ENCODE results near the gene SLC38A5.

The SLC38A5 gene

DNA sequence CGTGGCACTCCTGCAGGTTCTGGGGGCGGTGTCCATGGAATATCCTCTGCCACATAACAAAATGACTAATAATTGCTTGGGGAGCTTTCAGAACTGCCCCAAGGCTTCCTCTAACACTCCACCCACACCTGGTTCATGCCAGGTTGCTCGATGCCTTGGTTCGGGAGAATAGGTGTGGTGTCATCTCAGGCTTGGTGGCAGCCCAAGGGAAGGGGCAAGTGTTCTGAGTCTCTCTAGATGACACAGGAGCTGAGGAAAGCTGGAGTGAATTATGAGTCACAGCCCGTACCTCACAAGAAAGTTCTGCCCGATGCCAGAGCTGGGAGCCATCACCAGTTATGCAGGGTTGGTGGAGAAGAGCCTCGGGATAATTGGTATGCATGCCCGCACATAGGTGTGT lies 20.6 kb upstream of the SLC38A5 start:
- DNase-seq, result no peak

DNA sequence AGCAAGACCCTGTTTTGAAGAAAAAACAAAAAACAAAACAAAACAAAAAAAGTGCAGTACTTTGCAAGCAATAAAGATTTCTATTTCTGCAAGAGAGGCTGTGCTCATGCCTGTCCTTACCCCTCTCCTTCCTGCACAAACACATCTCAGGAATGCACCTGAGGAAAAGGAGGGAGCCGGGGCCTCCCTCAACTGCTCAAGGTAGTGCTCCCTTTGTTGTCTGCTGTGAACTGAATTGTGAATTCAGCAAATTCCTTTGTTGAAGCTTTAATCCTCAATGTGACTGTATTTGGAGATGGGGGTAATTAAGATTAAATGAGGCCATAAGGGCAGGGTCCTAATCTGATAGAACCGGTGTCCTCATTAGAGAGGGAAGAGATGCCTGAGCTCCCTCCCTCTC lies 19.8 kb upstream of the SLC38A5 start:
- no peak for DNase-seq

DNA sequence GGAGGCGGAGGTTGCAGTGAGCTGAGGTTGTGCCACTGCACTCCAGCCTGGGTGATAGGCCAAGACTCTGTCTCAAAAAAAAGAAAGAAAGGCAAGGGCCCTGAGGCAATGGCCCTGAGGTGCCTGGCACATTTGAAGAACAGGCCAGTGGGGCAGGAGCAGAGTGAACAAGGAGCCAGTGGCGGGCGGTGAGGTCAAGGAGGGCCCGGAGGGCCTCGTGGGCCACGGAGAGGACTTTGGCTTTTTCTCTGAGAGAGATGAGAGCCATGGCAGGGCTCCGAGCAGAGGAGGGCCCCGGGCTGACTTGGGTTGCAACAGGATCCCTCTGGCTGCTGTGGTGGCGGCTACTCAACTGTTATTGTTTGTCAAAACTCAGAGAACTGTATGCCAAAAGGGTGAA lies 19.2 kb upstream of the SLC38A5 start:
- no peak for DNase-seq

DNA sequence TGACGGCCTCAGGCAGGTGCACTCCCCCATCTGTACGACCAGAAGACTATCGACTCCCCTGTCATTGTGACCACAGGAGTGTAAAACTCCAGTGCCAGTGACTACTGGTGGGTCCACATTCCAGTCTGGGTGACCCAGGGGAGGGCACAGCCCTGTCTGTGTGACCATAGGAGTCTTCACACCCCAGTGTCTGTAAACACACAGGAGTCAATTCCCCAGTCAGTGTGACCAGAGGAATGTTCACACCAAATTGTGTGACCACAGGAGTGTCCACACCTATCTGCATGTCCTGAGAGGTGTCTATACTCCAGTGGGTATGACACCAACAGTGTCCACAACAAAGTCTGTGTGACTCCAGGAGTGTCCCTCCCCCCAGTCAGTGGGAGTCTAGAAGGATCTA lies 18.0 kb upstream of the SLC38A5 start:
- DNase-seq, result no peak

DNA sequence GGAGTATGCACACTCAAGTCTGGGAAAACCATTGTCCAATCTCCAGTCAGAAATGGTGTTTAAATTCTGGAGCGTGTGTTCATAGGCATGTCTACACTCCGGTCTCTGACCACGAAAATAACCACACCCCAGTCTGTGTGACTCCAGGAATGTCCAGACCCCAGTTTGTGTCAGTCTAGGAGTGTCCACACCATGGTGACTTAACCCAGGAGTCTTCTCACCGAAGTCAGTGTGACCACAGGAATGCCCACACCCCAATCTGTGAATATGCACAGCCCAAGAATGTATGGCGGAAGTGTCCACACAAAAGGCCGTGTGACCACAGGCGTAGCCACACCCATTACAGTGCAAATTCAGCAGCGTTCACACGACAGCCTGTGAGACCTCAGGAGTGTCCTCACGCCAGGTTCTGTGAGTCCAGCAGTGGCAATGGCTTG lies 17.3 kb upstream of the SLC38A5 start:
- DNase-seq, result peak; percentile 49

DNA sequence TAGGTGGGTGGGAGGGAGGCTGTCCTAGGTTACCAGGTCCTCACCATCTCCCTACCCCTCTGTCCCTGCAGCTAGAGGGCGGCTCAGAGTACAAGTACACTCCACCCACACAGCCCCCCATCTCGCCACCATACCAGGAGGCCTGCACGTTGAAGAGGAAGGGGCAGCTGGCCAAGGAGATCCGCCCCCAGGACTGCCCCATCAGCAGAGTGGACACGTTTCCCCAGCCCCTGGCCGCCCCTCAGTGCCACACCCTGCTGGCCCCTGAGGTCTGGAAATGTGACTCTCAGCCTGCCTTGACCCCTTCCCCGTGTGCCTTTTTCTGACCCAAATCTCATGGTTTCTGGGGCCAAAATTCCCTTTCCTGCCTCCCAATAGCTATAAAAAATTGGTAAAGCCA lies 12.5 kb upstream of the SLC38A5 start:
- DNase-seq, result no peak

DNA sequence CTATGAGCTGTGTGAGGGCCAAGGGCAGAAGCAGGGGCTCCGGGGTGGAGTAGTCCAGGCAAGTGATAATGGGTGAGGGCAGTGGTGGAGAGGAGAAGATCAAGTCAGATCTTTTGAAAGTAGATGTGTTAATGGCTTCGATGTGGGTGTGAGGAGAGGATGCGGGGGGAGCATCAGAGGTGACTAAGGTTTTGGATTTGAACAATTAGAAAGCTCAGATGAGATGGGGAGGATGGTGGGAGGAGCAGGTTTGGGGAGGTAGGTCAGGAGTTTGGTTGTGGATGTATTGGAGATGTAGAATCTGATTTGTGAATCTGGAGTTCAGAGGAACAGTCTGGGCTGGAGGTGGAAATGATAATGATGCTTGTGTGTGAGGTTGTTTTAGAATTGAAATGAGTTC lies 10.5 kb upstream of the SLC38A5 start:
- DNase-seq, result no peak

DNA sequence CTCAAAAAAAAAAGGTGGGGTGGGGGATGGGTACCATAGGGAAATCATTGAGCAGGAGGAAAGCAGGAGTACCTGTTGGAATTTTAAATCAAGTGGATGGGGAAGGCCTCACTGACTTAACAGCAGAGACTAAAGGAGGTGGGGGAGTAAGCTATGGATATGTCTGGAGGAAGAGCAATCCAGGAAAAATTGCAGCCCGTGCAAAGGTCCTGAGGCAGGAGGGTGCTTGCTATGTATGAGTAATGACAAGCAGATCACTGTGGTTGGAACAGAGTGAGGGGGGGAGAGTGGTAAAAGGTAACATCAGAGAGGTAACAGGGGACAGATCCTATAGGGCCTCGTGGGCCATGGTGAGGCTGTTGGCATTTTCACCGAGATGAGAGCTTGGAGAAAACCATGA lies 10.1 kb upstream of the SLC38A5 start:
- no peak for DNase-seq

DNA sequence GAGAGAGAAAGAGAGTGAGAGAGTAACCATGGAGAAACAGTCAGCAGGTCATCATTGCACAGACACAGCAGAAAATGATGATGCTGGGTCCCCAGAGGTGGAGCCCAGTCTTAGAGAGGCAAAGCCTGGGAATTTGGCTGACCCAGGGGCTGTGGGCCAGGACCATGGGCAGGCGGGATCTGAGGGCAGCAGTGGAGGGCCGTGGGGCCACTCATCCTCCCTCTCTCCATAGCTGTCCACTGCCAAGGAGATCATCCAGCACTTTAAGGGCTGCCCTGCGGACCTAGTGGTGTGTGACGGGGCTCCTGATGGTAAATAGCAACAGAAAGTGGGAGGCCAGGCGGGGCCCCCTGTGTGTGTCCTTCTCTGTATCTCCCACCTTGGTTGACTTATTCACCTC lies 8.7 kb upstream of the SLC38A5 start:
- no peak for DNase-seq

DNA sequence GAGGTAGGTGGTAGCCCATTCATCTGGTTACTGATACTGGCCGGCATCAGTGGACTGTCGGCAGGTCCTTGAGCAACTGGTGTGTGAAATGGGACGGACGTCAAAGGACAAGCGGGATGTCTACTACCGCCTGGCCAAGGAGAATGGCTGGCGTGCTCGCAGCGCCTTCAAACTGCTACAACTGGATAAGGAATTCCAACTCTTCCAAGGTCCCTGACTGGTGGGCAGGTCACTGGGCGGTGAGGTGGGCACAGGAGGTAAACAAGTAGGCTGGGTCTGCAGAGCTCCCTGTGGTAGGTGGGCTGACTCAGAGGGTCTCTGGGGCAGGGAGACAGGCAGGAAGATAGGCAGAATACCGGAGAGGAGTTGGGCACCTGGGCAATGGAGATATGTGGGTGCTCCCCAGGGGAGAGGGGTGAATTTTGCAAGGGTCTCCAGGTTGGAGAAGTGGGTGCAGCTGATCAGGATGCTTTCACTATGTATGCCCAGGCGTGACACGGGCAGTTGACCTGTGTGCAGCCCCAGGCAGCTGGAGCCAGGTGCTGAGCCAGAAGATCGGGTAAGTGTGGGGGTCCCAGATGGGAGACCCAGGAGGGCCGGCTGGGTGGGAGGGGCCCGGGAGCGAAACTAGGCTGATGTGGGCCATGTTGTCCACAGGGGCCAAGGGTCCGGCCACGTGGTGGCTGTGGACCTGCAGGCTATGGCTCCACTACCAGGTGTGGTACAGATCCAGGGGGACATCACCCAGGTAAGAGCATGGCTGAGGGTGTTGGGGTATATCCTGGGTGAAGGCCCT lies 8.1 kb upstream of the SLC38A5 start:
- DNase-seq, result no peak

DNA sequence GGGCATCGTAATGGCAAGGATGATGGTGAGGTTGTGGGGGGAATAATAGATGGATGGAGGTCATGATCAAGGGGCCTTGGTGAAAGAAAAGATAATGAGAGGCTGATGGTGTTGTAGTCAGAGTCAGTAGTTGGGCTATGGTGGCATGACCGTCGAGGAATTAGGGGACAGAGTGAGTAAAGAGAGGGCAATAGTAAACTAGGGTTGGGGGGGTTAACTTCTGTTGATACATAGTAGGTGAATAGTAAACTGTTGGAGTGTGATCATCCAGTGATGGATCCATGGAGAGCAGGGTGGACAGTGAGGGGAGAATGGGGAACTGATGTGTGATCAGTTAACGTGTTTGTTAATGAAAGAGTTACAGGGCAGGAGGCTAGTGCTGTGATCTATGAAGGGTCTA lies 6.9 kb upstream of the SLC38A5 start:
- no peak for DNase-seq

DNA sequence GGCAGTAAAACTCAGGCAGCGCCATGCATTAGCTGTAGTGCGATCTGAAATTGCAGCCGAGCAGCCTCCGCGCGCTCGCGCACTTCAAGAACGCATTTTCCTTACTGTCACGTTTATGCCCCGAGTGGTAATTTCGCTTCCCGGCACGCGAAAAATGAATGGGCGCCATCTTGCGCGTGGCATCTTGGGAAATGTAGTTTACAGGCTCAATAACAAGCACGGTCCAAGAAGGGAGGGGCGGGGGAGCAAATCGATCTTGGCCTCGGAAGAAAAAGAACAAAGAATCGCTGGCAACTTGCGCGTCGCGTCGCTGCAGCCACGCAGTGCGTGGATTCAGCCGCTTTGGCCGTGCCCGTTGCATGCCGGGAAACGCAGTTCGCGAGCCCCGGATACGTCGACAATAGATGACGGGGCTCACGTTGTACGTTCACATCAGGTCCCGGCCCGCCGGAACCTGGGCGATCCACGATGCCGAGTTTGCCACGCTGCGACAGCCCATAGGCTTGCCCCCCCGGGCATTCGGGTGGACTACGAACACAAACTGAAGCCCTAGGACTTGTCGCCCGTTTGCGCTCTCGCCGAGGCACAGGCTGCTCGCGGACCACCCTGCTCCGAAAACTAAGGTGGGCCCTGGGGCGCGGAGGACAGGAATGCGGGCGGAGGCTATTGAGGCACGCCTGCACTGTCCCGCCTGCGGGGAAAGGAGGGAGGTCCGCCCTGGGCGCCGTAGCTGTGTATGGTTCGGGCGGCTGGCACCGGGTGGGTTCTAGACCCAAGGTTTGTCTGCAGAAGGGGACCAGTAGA lies 5.9 kb upstream of the SLC38A5 start, which contains the start of gene FTSJ1:
TSS of gene FTSJ1 (plus strand) at position 426 of the 804 bp plus-strand sequence. CDS start 1,849 bp downstream, outside the sequence.
- DNase-seq, result peak; percentile 94

DNA sequence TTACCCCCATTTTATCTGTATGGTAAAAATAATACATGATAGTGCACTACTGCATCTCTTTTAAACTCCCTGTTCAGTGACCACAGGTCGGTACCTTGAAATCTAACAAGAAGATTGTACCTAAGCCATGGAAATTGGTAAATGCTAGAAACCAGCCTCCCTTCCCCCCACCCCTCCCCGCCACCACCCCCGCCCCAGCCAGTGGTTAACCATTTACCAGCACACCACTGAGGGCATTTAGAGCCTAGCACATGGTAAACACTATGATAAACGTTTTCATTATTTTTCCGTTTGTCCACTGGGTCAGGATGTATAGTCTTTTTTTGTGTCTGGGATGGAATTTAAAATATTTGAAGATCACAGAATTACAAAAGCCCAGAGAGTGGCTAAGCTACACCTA lies 5.2 kb upstream of the SLC38A5 start:
- peak; percentile 43 for DNase-seq

DNA sequence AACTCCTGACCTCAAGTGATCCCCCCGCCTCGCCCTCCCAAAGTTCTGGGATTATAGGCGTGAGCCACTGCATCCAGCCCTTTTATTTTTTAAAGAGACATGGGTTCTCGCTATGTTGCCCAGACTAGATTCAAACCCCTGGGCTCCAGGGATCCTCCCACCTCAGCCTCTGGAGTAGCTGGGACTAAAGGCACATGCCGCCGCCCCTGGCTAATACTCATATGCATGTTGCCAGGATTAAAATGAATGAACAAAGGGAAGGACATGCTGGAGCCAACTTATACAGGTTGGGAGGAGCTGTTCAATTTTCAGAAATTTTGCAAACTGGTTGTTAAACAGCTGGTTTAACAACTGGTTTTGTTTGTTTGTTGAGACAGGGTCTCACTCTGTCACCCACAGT lies 4.5 kb upstream of the SLC38A5 start:
- DNase-seq, result no peak

DNA sequence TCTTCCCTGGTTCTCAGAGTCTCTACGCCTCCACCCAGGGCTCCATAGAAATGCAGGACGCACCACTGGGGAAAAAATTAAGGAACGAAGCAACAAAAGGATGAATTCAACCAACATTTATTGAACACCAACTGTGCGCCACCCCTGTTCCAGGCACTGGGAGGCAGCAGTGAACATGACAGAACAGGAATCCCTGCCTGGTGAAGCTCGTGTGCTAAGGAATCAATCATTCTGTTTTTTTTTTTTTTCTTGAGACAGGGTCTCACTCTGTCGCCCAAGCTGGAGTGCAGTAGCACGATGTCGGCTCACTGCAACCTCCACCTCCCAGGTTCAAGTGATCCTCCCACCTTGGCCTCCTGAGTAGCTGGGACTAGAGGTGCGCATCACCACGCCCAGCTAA lies 4.1 kb upstream of the SLC38A5 start:
- DNase-seq, result peak; percentile 59

DNA sequence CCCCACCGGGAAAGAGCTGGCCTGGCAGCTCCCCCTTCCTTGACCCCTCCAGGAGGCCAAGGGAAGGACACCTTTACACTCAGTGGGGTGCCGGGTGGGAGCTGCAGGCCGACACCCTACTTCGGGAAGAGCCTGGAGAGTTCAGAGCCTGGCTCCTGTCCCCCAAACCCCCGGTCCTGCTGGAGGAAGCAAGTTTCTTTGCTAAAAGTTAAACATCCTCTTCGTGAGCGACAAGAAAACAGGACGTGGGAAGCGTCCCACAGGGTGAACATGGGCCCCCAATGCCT lies 3.6 kb upstream of the SLC38A5 start:
- no peak for DNase-seq

DNA sequence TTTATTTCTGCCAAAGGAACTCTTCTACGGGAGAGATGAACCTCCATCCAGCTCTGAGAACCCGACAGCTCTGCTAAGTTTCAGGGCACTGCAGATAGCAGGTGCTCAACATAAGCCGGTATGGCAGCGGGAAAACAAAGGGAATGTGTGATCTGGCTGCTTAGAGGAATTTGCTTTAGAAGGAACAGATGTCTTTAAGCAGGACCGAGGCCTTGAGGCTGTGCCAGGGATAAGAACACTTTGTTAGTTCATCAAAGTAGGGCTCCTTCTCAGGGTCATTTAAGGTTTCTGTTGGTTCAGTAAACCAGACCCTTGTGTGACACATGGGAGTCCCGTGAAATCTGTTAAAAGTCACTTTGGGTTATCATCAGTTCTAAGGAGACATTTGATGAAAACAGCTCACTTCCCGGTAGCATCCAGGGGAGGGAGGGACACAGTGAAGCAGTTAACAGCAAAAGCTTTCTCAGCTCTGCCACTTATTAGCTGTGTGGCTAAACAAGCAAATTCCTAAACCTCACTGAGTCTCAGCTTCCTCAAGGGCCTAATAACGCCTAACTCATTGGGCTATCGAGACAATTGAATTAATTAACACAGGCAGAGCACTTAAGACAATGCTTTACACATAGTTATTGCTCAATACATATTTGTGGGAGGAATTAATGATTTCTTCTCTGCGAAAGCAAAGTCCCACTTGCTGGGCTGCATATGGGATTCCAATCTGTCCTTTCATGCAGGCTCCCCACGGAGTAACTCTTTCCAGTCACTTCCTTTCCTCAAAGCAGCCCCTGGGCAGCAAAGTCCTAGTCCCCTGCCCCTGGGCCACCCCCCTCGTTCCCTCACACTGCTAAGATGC lies 3.0 kb upstream of the SLC38A5 start:
- no peak for DNase-seq

DNA sequence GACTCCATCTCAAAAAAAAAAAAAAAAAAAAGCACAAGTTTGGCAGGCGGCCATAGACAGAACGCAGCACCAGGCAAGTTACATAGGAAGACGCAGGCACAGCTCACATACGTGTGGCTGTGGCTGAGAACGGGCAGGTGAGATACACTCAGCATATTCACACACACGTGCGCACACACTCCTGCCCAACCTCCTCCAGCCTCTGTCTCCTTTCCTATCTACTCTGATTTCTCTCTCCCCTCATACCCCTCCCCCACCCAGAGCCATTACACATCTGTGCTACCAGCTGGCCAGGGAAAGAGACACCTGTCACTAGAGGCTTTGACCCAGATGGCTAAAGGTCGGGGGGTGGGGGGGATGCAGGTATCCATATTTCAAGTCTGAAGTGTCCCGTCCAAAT lies 2.2 kb upstream of the SLC38A5 start:
- DNase-seq, result no peak

DNA sequence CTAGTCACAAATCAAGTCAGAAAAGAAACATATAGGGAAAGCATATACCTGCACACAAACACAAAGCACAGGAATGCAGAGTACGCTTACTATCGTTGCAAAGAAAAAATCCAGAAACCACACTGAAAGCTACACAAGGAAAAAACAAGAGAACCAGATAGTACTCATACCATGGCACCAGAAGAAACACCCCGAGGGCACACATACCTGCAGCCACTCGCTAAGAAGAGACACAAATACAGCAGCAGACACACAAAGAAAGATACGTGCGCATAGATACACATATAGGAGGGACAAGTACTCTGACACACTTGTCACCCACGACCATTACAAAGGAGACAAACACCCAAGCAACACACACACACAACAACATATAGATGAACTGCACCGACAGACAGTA lies 1.4 kb upstream of the SLC38A5 start:
- no peak for DNase-seq

DNA sequence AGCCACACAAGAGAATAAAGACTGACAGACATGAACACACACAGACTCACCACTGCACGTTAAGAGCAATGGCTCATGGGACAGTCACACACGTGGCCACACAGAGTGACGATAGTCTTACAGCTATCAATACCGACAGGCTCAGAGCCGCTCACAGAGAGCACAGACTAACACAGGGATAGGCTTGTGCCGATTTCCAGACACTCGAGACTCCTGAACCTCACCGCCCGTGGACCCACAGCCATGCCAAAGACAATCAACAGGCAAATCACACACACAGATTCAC lies 716 bp upstream of the SLC38A5 start:
- no peak for DNase-seq

DNA sequence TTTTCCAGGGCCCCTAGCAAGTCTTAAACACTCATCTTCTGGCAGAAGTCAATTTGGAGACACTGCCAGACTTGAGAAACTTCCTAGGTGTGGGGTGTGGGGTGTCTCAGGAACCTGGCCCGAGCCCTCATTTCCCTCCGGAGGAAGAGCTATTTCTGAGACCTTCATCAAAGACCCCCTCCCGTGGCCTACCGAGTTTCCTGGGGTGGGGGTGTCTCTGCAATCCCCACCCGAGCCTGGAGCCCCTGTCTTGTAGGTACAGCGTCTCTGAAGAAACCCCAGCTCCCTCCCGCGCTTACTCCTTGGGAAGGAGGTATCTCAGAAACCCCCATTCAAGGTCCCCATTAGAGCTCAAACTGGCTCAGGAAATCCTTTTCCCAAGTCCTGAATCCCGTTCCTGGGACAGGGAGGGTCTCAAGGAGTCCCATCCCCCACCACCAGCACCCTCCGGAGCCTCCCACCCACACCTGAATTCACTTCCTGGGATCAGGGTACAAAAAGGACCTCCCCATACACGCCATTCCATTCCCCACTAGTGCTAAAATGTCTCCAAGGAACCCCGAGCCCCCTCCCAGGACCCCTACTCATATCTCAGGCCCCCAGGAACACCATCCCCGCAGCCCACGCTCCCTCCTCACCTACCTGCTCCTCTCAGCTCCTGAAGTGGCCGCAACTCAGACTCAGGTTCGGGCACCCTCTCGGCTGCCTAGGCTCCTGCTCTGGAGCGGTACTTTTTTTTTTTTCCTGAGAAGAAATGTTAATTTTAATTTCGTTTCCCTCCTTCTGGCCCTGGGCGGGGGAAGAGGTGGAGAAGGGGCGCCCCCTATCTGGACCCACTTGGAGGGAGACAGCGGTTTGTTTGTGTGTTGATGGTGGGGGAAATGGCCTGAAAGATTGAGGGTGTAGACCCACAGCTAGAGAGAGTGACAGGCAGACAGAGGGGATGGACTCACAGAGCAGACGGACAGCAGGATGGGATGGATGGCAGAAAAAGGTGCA lies 1.1 kb downstream of the SLC38A5 start:
- peak; percentile 74 for DNase-seq

DNA sequence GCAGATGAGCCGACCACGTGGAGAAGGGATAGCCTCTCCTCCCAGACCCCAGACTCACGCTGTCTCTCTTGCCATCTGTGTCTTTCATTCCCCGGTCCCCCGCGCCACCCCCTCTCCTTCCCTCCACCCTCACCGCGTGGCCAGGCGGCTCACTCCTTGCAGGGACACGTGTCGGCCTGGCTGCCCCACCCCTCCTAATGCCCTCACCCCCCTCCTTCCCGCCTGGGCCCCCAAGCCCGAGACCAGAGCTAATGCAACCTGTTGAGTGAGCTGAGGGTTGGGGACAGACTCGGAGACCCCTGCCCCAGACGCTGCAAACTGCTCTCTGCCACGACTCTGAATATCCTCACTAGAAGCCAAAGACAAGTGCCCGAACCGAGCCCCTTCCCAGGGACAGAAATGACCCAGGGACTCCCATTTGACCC lies 1.8 kb downstream of the SLC38A5 start:
- peak; percentile 75 for DNase-seq

Measured in hematopoietic multipotent progenitor cell treated with erythropoietin and hydrocortisone succinate and interleukin-3 and kit ligand, for 8 days (in vitro differentiated cells).